IPS DF 6.9 (cell line): ENCODE results near the gene CADM1.

Source experiments
- DNase-seq: peaks from one replicate; pipeline ENCODE4 v3.0.0-alpha.2; 2013; ENCODE audit warnings: low read depth, low spot score
- H3K27ac ChIP-seq: one replicate; pipeline ENCODE4 v1.5.1; 2013; ENCODE audit warnings: low read length, control low read depth
- H3K27me3 ChIP-seq: 2 replicates; pipeline ENCODE4 v1.6.1; 2013; ENCODE audit warnings: mild to moderate bottlenecking, low read length; ENCODE audit not compliant: control insufficient read depth, insufficient read depth
- H3K36me3 ChIP-seq: 2 replicates; pipeline ENCODE4 v1.6.1; 2013; ENCODE audit warnings: low read length; ENCODE audit not compliant: control insufficient read depth, insufficient read depth
- H3K4me1 ChIP-seq: 2 replicates; pipeline ENCODE4 v1.6.1; 2013; ENCODE audit warnings: low read length; ENCODE audit not compliant: control insufficient read depth, insufficient read depth
- H3K4me3 ChIP-seq: 2 replicates; pipeline ENCODE4 v1.5.1; 2013; ENCODE audit warnings: mild to moderate bottlenecking, low read length
- H3K9me3 ChIP-seq: 2 replicates; pipeline ENCODE4 v1.6.1; 2013; ENCODE audit warnings: low read length, inconsistent platforms; ENCODE audit not compliant: control insufficient read depth, insufficient read depth
- WGBS: extraction: QIAGEN DNeasy Blood & Tissue Kit; methylation state at CpG from one replicate; pipeline ENCODE4 v1.1.7; 2013; ENCODE audit warnings: mixed read lengths, missing lambda C conversion rate; ENCODE audit not compliant: insufficient read length, insufficient coverage; 5-methylcytosine and 5-hydroxymethylcytosine counted together

Gene CADM1

GRCh38 chr11:115306689-115307088, 197.5 kb downstream of the CADM1 start:
- no CpG with 5 or more reads among the region's 1 CpG for WGBS
- no peak for DNase-seq

GRCh38 chr11:115304774-115305472, 199.3 kb downstream of the CADM1 start:
- Histone ChIP-seq H3K36me3 (no peaks in the 10 kb centered on the region), H3K27ac (no peak overlapping the region), H3K4me3 (no peak overlapping the region), H3K9me3 (no peaks in the 10 kb centered on the region), H3K4me1 (no peaks in the 10 kb centered on the region), H3K27me3 (no peaks in the 10 kb centered on the region; the same call in 1 of the 2 replicates)
- WGBS = no CpG with 5 or more reads among the region's 6 CpGs
- no peak for DNase-seq

More at GRCh38 chr11:115306689-115307088, 197.5 kb downstream of the CADM1 start:
- no peaks in the 10 kb centered on the region; the same call in 1 of the 2 replicates for H3K27me3 ChIP-seq
- no peaks in the 10 kb centered on the region for H3K9me3 ChIP-seq
- no peaks in the 10 kb centered on the region for H3K4me1 ChIP-seq
- no peak overlapping the region for H3K27ac ChIP-seq
- no peaks in the 10 kb centered on the region for H3K36me3 ChIP-seq
- H3K4me3 ChIP-seq = no peak overlapping the region

GRCh38 chr11:115303929-115304531, 200.2 kb downstream of the CADM1 start:
- Histone ChIP-seq H3K27me3 (no peaks in the 10 kb centered on the region; the same call in 1 of the 2 replicates), H3K9me3 (no peaks in the 10 kb centered on the region), H3K4me3 (no peak overlapping the region), H3K36me3 (no peaks in the 10 kb centered on the region), H3K4me1 (no peaks in the 10 kb centered on the region), H3K27ac (no peak overlapping the region)
- no peak for DNase-seq
- WGBS = no CpG with 5 or more reads among the region's 2 CpGs

- no peak for DNase-seq
- no CpG with 5 or more reads among the region's 5 CpGs for WGBS
- H3K36me3 ChIP-seq = no peaks in the 10 kb centered on the region
- H3K27ac ChIP-seq = no peak overlapping the region
- no peaks in the 10 kb centered on the region for H3K9me3 ChIP-seq
- no peaks in the 10 kb centered on the region for H3K4me1 ChIP-seq
- H3K4me3 ChIP-seq = no peak overlapping the region
- H3K27me3 ChIP-seq = no peaks in the 10 kb centered on the region; the same call in 1 of the 2 replicates
Measured at GRCh38 chr11:115302946-115303703, 201.1 kb downstream of the CADM1 start.

GRCh38 chr11:115300660-115301428, 203.4 kb downstream of the CADM1 start:
- Histone ChIP-seq H3K4me3 (no peak overlapping the region), H3K27ac (no peak overlapping the region), H3K4me1 (no peaks in the 10 kb centered on the region), H3K36me3 (no peaks in the 10 kb centered on the region), H3K27me3 (no peaks in the 10 kb centered on the region; the same call in 1 of the 2 replicates), H3K9me3 (no peaks in the 10 kb centered on the region)
- DNase-seq = no peak
- no CpG with 5 or more reads among the region's 5 CpGs for WGBS

- no CpG with 5 or more reads among the region's 8 CpGs for WGBS
- no peak overlapping the region for H3K27ac ChIP-seq
Measured at GRCh38 chr11:115298300-115299012, 205.8 kb downstream of the CADM1 start.

GRCh38 chr11:115297330-115297729, 206.9 kb downstream of the CADM1 start:
- H3K4me3 ChIP-seq = no peak overlapping the region
- no peaks in the 10 kb centered on the region for H3K27me3 ChIP-seq
- no CpG with 5 or more reads among the region's 4 CpGs for WGBS
- H3K27ac ChIP-seq = no peak overlapping the region
- H3K4me1 ChIP-seq = no peaks in the 10 kb centered on the region
- H3K36me3 ChIP-seq = no peaks in the 10 kb centered on the region
- H3K9me3 ChIP-seq = no peaks in the 10 kb centered on the region
- no peak for DNase-seq

More at GRCh38 chr11:115298300-115299012, 205.8 kb downstream of the CADM1 start:
- H3K4me3 ChIP-seq = no peak overlapping the region
- H3K36me3 ChIP-seq = no peaks in the 10 kb centered on the region
- DNase-seq = no peak
- no peaks in the 10 kb centered on the region for H3K4me1 ChIP-seq
- no peaks in the 10 kb centered on the region for H3K9me3 ChIP-seq
- no peaks in the 10 kb centered on the region; the same call in 1 of the 2 replicates for H3K27me3 ChIP-seq

GRCh38 chr11:115291325-115291724, 212.9 kb downstream of the CADM1 start:
- Histone ChIP-seq H3K27ac (no peak overlapping the region), H3K4me1 (no peaks in the 10 kb centered on the region), H3K27me3 (no peaks in the 10 kb centered on the region), H3K4me3 (no peak overlapping the region), H3K9me3 (no peaks in the 10 kb centered on the region), H3K36me3 (no peaks in the 10 kb centered on the region)
- DNase-seq = no peak
- WGBS = no CpG with 5 or more reads among the region's 3 CpGs

- Histone ChIP-seq H3K4me1 (no peaks in the 10 kb centered on the region), H3K36me3 (no peaks in the 10 kb centered on the region), H3K4me3 (no peak overlapping the region), H3K9me3 (no peaks in the 10 kb centered on the region), H3K27ac (no peak overlapping the region), H3K27me3 (no peaks in the 10 kb centered on the region)
- WGBS = no CpG with 5 or more reads among the region's 6 CpGs
- DNase-seq = no peak
Measured at GRCh38 chr11:115290893-115291292, 213.3 kb downstream of the CADM1 start.
